ENCODE results near the gene KRTAP3-3.
"Not testable (repeated sequence)": the region's sequence is repeated elsewhere in the genome, so short reads cannot be mapped to it uniquely, and the experiment has no call there.

KRTAP3-3 gene

DNA sequence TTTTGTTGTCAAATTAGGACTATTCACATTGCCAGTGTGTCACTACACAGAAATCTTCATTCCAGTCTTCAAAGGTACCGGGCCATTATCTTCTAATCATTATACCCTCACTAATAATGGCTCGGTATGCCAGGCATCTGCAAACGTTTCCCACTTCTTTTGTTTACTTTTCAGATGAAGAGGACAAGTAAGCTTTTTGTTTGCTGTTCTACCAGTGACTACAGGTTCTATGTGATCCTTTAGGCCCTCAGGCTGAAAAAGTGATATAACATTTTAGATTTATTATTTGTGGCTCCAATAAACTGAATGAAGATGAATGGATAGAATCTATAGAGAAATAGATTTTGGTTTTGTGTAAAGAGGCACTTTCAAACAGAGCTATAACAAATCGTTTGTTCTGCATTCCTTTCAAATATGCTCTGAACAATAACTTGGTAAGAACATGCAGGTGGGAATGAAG is 15.4 kb upstream of the KRTAP3-3 start:
- FAIRE-seq = no peak

DNA sequence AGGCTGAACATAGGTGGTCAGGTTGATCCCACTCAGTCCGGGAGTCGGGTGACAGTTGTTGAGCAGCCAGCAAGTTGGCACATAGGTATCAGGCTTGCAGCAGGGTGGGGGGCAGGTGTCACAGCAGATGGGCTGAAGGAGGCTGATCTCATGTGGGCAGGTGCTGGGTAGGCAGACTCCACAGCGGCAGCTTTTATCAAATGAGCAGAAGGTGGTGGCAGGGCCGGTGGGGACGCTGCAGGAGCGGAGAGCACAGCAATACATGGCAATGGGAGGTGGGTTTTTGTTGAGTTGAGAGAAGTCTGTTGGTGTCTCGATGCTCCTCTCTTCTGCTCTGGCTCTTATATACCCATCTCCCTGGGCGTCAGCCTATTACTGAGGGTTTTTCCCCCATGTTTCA is 14.8 kb upstream of the KRTAP3-3 start, which contains the start of gene KRTAP3-1:
Gene KRTAP3-1, minus strand, starts transcription at position 318 of the 400 bp plus-strand sequence. Its CDS starts 54 bp downstream, at position 264.
- no peak for FAIRE-seq
- DNase-seq (ENCODE audit: extremely low spot score, insufficient read length, low read depth) = no peak

More for the DNA sequence above, 15.4 kb upstream of the KRTAP3-3 start:
- DNase-seq (ENCODE audit: extremely low spot score, insufficient read length, low read depth) = no peak

DNA sequence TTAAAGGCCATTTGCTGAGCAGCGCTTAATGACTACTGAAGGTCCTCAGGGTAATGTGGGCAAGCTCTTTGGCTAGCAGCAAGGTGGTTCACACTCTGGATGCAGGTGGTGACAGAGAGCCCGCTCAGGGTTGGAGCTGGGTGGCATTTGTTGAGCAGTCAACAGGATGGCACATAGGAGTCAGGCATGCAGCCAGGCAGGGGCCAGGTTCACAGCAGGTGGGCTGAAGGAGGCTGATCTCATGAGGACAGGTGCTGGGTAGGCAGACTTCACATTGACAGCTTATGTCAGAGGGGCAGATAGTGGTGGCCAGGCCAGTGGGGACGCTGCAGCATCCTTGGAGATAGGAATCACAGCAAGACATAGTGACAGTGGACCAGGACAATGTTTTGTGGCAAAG is 10.4 kb upstream of the KRTAP3-3 start:
- no peak for DNase-seq (ENCODE audit: extremely low spot score, insufficient read length, low read depth)
- no peak for FAIRE-seq

DNA sequence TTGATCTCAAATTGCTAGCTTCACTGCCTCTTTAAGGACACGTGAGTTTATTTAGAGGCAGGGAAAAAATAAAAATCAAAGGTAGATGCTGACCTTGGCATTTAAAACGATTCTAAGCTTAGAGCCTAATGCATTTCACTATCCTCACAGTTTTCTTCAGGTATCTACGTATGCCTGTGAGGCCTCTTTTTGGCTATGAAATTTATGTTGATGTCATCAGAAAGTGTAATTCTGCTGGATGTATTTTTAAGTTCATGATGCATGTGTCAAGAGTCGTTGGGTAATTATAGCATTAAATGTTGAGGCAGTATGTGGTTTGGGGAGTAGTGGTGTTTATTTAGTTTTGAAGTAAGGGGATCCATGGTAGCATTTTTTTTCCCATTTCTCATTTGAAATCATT is 10.0 kb upstream of the KRTAP3-3 start:
- DNase-seq (ENCODE audit: extremely low spot score, insufficient read length, low read depth) (no peak), FAIRE-seq (no peak)

DNA sequence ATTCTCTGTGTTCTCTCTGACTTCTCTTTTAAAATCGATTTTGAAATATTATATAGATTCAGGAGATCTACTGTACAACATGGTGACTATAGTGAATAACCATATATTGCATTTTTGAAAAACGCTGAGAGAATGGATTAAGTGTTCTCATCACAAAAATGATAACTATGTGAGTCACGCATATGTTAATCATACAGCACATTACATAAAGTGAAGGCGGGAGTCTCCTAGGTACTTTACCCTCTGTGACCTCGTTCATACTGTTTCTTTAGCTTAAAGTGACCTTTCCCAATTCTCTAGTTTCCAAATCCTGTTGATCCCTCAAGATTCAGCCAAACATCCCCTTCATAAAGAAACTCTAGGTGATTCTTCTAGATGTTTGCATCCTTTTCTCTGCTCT is 8.8 kb upstream of the KRTAP3-3 start:
- FAIRE-seq (no peak), DNase-seq (ENCODE audit: extremely low spot score, insufficient read length, low read depth) (no peak)

DNA sequence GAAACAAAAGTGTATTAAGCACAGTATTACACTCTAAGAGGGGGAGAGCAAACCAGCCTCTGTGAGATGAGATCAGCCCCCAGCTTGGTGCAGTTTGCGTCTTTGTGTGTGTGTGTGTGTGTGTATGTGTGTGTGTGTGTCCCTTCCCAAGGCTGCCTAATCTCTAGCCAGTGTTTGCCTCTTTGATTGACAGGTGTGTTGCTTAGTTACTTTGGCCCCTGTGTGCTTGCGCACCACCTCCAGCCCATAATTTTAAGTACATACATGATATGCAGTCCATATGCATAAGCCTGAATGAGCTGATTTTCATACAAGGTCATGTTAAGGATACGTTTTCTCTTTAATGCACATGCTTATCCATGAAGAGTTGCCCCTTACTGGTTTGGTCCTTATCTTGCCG is 7.8 kb upstream of the KRTAP3-3 start:
- FAIRE-seq (no peak), DNase-seq (ENCODE audit: extremely low spot score, insufficient read length, low read depth) (no peak)

DNA sequence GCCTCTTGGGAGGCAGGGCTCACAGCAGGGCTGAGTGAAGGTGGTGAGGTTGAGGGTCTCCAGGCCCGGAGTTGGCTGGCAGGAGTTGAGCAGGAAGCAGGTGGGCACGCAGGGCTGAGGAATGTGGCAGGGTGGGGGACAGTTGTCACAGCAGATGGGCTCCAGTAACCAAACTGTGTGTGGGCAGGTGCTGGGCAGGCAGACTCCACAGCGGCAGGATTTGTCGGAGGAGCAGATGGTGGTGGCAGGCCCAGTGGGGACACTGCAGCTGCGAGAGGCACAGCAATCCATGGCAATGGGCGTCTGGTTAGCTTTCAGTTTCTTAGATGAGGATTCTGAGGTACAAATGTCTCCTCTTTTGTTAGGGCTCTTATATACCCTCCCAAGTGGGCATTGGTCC is 5.6 kb upstream of the KRTAP3-3 start, which contains the start of gene KRTAP3-2:
Gene KRTAP3-2, minus strand, starts transcription at position 344 of the 400 bp plus-strand sequence. Its CDS starts 53 bp downstream, at position 291.
- FAIRE-seq; DNase-seq (ENCODE audit: extremely low spot score, insufficient read length, low read depth): not testable (repeated sequence)

DNA sequence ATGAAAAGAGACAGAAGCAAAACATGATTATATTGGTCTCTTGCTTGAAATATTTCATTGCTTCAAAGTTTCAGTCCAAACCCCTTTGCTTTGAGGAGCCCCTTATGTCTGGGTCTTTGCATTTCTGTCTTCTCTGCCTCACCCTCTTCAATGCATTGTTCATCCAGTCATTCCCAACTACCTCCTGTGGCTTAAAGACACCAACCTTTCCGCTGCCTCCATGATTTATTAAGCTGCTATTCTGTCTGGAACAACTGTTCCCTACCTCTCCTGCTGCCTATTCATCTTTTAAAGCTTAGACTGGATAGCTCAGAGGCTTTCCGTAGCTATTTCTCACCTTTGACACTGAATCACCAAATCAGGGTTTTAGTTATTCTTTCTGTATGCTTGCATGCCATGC is 3.4 kb upstream of the KRTAP3-3 start:
- no peak for DNase-seq (ENCODE audit: extremely low spot score, insufficient read length, low read depth)

DNA sequence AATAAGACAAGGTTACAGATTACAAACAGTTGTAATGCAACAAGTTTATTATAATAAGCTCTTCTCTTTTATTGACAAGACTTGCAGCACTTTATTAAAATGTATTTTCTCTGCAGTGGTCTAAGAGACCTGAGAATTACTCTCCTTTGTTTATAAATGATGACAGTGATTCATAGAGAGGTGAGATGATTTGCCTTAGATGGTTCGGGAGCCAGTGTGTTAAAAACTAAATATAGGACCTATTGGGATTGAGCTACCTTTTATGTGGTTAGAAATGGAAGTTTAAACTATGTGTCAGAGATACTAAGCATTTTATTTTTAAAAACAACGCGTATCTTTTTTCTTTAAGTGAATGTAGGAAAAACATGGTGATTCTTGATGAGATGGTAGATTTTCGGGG is 2.9 kb upstream of the KRTAP3-3 start:
- FAIRE-seq = no peak
- no peak for DNase-seq (ENCODE audit: extremely low spot score, insufficient read length, low read depth)

More for the DNA sequence above, 3.4 kb upstream of the KRTAP3-3 start:
- no peak for FAIRE-seq

DNA sequence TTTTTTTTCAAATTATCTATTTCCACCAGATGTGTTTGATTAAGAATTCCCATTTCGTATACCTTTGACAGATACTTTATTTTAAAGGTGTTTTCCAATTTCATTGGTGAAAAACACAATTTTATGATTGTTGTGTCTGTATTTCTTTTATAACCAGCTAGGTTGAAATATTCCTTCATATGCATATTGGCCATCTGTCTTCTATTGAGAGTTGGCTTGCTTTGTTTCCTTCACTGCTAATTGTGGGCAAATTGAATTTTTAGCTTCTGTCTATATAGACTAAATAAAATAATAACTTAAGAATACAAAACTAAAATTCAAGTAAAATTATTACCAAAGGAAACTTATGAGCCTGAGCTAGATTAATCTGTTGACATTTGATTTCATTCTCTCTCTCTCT is 1.2 kb upstream of the KRTAP3-3 start:
- FAIRE-seq (no peak), DNase-seq (ENCODE audit: extremely low spot score, insufficient read length, low read depth) (no peak)

DNA sequence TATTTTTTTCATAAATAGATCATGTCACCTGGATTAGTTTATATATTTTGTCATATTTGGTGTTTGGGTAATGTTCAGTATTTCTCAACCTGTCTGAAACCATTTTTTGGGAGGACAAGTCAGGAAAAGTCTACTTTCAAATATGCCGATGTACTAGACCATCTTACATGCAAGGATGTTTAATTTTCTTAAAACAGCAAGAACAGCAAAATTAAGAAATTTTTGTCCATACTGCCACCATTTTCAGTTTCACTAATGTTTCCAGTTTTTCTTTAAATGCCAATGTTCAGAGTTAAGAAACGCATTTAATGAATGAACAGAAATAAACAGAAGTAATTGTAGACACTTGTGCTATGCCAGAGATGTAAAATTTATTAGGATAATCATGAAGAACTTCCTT is 880 bp downstream of the KRTAP3-3 start:
- DNase-seq (ENCODE audit: extremely low spot score, insufficient read length, low read depth) = no peak
- no peak for FAIRE-seq

DNA sequence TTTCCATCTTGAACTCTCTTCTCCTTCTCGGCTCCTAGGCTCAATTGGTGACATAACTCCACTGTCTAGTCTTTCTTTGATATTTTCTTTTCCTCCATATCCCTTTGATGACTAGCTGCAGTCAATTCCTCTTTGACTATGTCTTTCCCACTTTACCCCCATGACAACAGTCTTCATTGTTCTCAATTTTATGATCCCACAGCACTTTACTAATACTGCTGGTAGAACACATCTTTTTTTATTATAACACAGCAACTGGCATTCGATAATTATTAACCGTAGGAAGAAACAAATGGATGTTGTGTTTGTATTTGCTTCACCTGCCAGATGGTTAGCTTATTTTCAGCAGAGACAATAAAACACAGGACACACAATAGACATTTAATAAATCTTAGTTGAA is 1.3 kb downstream of the KRTAP3-3 start:
- DNase-seq (ENCODE audit: extremely low spot score, insufficient read length, low read depth) (no peak), FAIRE-seq (no peak)

DNA sequence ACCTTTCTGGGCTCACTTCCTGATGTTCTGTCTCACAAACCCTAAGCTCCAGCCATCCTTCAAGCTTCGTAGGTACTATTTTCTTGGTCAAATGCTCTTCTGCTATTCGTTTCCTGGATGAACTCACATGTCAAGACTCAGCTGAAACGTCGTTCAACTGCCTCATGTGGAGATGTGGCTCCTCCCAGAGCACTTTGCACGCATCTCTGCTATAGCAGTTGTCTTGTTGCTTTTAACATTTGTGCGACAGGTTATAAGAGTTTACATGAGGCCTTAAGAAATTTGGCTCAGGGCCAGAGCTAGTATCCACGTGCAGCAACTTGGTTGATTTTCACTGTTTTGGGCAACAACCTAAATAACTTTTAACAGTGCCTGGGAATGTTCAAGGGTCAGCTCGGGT is 7.0 kb downstream of the KRTAP3-3 start:
- DNase-seq (ENCODE audit: extremely low spot score, insufficient read length, low read depth) (no peak), FAIRE-seq (no peak)

DNA sequence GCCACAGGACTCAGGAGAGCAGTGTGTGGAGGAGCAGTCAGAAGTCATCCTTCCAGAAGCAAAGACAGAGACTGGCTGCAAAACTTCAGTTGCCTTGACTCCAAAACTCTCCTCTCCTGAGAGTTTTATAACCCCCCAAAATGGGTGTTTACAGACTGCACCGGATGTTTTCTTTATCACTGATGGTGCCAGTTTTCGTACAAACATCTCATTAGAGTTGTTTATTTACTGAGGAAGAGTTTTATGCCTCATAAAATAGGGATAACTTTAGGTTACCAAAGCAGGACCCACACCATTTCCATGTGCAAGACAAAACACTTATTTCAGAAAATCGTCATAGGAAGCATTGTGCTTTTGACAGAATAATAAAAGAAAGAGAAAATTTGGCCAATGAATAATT is 9.7 kb downstream of the KRTAP3-3 start, which contains the start of gene KRT40:
Gene KRT40, minus strand, starts transcription at position 101 of the 400 bp plus-strand sequence. Its CDS starts 53 bp downstream, at position 48.
- no peak for DNase-seq (ENCODE audit: extremely low spot score, insufficient read length, low read depth)
- no peak for FAIRE-seq

DNA sequence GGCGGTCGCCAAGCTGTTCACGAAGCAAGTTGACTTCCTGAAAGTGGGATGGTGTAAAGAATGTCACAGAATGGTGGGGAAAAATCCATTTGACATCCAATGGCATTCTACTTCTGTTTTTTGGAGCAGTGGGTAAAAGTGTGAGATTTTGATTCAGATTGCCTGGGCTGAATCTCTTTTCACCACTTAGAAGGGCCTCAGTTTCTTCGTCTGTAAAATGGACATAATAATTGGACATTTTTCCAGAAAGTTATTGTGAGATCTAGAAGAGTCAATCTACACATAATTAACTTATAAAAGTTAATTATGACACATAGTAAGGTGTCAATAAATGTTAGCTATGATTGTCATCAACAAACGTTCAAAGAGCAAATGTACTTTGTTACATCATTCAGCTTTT is 12.8 kb downstream of the KRTAP3-3 start:
- FAIRE-seq (no peak), DNase-seq (ENCODE audit: extremely low spot score, insufficient read length, low read depth) (no peak)

DNA sequence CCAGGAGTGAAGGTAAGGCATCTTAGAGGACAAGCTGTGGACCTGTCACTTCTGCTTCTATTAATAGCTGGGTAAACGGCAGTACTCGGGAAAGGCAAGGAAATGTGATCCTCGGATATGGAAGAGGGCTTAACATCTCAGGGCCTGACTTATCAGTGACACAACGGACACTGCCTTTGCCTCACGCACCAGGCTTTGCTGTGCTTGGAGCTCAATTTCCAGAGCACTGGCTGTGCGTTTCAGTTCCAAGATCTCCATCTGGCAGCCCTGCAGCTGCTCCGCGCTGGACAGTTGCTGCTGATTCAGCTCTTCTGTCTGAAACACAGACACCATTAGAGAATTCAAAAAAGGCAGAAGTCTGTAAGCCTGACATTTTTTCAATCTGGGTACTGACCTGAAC is 13.4 kb downstream of the KRTAP3-3 start:
- DNase-seq (ENCODE audit: extremely low spot score, insufficient read length, low read depth) (no peak), FAIRE-seq (no peak)

DNA sequence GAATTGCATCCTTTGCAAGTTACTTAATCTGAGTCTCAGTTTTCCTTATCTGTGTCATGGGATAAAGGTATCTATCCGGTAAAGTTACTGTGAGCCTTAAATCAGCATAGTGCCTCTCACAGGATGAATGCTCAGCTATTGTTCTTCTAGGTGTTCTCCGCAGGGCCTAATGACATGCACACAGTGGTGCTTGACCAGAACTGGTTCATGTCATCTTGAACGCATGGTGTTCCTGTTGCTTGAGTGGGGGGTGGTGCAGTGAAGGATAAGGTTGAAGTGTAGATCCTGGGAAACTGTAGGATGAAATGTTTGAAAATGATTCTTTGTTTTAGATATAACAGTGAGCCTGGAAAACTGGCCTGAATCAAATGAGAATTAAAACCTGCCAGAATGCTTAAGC is 13.8 kb downstream of the KRTAP3-3 start:
- FAIRE-seq (no peak), DNase-seq (ENCODE audit: extremely low spot score, insufficient read length, low read depth) (no peak)

DNA sequence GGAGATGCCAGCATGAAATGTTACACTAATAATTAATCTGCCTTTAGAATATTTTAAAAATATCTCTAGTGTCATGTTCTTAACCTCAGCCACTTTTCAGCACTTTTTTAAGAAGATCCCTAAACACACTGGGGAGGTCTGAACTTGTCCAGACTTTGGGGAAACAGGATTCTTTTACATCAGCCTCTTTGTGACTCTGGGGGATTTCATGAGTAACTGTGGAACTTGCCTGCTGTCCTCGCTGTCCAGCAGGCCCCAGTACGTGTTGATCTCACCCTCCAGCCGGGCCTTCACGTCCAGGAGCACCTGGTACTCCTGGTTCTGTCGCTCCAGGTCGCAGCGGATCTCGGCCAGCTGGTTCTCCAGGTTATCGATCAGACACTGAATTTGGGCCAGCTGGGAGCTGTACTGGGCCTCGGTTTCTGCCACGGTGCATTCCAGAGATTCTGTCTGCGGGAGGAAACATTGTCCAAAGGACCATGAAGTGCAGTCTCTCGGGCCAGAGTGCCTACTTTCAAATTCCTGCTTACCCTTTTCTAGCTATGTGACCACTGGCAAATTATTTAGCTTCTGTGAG is 15.3 kb downstream of the KRTAP3-3 start:
- FAIRE-seq (no peak), DNase-seq (ENCODE audit: extremely low spot score, insufficient read length, low read depth) (no peak)

DNA sequence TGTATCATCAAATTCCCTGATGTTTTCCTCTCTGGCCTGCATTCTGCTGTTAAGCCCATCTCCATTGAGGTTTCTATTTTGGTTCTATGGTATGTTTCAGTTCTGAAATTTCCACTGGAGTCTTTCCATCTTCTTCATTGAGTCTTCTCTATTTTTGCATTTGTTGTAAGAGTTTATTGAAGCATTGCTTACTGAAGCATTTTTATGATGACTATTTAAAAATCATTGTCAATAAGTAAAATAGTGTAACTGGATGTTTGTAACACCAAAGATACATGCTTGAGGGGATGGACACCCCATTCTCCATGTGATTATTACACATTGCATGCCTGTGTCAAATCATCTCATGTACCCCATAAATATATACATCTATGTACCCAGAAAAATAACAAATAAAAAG is 18.4 kb downstream of the KRTAP3-3 start:
- DNase-seq (ENCODE audit: extremely low spot score, insufficient read length, low read depth) = no peak
- no peak for FAIRE-seq

DNA sequence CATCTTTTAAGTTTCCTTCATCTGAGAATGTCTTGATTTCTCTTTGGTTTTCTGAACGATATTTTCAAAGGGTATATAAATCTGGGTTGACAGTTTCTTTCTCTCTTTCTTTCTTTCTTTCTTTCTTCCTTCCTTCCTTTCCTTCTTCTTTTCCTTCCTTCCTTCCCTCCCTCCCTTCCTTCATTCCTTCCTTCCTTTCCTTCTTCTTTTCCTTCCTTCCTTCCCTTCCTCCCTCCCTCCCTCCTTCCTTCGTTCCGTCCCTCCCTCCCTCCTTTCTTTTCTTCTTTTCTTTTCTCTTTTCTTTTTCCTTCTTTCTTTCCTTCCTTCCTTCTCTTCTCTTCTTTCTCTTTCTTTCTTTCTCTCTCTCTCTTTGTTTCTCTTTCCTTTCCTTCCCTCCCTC is 19.6 kb downstream of the KRTAP3-3 start:
- no peak for DNase-seq (ENCODE audit: extremely low spot score, insufficient read length, low read depth)
- no peak for FAIRE-seq

DNA sequence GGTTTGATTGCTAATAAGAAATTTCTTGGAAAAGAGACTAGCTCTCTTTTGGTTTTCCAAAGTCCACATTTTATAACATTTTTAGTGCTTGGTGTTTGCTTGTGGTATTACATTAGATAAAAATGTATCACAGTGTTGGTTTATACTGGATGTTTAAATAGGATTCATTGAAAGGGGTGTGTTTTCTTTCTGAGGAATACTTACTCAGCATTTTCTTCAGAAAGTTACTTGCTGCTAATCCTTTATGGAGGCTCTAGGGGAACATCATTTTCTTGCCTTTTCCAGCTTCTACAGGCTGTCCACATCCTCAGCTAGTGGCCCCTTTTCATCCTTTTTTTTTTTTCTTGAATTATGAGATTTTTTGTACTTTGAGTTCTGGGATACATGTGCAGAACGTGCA is 26.4 kb downstream of the KRTAP3-3 start:
- DNase-seq (ENCODE audit: extremely low spot score, insufficient read length, low read depth) = no peak
- FAIRE-seq = no peak

DNA sequence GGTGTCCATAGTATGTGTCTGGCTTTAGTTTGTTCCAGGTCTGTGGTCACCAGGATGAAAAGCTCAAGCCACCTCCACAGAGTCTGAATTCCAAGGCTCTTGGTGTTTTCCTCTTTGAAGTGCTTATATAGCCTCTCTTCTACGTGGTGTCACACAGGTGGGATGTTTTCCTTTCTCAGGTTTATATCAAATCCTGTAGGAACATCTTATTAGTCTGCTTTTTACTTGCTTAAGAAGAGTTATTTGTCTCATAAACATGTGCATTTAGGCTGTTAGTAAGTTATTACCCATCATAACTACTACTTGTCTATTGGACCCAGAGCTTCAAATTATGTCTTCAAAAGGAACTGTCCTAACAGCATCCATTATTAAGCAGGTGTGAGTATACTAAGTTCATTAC is 27.1 kb downstream of the KRTAP3-3 start, which contains the start of gene KRT39:
Gene KRT39, minus strand, starts transcription at position 101 of the 400 bp plus-strand sequence. Its CDS starts 92 bp downstream, at position 9.
- FAIRE-seq = no peak
- no peak for DNase-seq (ENCODE audit: extremely low spot score, insufficient read length, low read depth)
